ENCODE data around the gene CNTNAP5. TPM values are rescaled to one million over a fixed set of nuclear protein-coding genes. Genes with fewer than 3 reads are reported as not detected.

CNTNAP5 gene
- polyA plus RNA-seq, 4 donors, result 0.06 to 0.75 (median 0.12) TPM

DNA sequence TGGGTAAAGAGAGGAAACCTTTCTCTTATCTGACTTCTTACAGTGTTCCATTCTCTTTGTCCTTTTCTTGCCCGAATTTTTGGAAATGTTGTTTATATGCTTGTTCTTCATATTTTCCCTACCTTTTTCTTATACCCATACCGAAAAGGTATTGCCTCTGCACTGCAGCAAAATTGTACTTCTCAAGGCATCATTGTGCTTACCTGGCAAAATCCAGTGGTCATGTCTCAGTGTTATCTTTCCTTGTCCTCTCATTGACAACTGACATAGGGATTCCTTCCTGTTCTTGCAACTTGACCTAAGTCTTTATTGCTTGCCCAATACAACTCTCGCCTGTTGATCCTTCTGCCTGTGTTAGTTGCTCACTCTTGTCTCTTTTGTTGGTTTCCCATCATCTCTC, 842.2 kb downstream of the CNTNAP5 start:
- DNase-seq (ENCODE audit: low read depth in 4 of 4, low spot score in 3 of 4), result no peak

DNA sequence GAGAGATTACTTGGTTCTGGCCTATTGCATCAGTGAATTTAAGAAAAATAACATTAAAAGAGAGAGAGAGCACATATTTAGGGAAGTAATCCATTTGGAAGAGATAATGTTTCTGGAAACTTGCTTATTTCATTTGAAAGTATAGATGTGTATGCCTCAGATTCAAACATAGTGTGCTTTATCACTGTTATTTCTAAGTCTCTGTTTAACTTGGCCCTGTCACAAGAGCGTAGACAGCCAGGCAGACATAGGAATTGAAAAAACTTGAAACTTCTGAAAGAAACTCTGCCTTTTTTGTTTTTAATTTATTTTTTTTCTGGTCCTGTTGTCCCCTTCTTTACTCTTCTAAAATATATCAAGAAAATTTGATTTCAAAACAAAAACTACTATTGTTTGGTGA, 849.1 kb downstream of the CNTNAP5 start:
- DNase-seq (ENCODE audit: low read depth in 4 of 4, low spot score in 3 of 4), result no peak

DNA sequence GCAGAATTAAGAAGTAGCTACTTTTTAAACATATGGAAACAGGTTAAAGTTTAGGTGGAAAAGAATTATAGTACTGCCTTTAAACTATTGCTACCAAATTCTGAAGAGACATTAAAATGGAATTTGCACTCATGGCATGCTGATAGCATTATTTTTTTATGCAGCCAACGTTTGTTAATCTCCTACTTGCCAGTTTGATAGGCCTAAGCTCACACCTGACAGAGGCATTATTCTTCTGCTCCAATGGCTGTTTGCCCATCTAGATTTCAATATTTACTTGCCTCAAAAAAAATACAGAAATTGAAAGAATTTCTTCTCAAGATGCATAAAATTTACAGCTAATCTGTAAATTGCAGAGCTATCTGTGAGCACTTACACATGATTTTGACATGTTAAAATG, 849.6 kb downstream of the CNTNAP5 start:
- no peak for DNase-seq (ENCODE audit: low read depth in 4 of 4, low spot score in 3 of 4)

DNA sequence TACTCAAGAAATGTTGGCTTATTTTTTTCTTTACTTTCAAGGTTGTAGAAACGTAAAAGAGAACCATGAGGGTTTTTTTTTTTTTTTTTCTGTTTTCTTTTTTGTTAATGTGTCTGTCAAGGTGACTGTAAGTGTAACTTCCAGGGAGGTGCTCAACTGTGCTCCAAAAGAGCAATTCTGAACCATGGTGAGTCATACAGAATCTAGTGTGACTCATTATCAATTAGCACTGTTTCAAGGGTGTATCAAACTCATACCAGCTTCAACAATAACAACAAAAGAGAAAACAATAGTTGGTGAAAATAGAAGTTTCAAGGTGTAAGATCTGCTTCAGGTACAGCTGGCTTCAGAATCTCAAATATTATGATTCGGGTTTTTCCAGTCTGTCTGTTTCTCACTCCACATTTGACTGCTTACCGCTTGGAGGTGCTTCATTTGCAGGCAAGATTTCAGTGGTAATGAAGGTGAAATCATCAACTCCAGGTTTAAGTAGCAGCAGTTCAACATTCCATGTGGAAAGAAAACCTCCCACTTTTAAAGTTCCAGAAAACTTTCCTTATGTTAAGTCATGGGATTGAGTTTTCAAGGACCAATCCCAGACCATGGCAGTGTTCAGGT, 850.6 kb downstream of the CNTNAP5 start:
- DNase-seq (ENCODE audit: low read depth in 4 of 4, low spot score in 3 of 4), result no peak

DNA sequence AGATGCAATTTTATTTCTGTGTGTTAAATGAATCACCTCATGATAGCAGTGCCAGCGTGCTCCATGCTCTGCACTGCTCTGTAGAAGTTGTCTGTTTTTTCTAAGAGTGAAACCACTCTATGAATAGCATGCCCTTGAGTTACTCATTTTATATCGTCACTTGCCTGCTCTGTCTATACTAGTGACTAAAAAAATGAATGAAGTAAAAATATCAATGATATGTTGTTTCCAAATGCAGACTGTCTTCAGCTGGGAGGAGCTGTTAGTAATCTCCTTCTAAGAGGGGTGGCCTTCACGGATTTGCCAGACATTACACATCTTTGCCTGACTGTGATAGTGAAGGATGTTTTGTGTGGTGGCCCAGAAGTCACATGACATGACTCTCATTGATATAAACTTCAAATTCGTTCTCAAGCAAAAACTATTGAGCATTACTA, 852.1 kb downstream of the CNTNAP5 start:
- no peak for DNase-seq (ENCODE audit: low read depth in 4 of 4, low spot score in 3 of 4)

DNA sequence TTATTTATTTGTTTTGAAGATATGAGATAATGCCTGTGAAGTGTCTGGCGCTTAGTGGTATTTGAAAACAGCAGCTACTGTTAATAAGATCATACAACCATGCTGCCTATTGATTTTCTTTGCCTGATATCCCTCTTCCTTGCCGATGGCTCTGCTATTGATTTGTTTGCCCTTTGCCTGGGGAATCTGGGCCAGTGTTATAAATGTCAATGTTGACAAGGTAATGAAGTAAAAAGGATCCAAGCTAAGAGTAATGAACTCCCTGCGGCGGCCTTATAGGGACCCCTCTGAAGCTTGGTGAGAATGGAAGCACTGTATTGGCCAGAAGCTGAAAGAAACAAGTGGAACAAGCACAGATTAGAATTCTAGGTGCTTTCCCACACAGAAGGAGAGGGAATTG, 854.6 kb downstream of the CNTNAP5 start:
- no peak for DNase-seq (ENCODE audit: low read depth in 4 of 4, low spot score in 3 of 4)

DNA sequence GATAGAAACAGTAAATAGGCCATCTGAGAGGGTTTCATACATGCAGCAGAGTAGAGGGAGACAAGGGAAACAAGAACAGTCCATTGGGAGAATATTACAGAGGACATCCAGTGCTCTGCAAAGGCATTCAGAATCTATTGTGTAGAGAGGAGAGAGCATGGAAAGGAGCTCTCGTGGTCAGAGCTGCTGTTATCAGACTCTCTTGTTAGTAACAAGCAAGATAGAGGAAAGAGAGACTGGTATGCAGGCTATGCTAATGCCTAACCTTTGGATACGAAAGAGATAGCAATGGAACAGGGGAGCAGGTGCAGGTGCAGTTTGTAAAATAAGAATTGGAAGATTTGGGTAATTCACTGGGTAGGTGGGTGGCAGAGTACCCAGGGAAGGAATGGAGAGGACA, 855.9 kb downstream of the CNTNAP5 start:
- DNase-seq (ENCODE audit: low read depth in 4 of 4, low spot score in 3 of 4), result no peak

DNA sequence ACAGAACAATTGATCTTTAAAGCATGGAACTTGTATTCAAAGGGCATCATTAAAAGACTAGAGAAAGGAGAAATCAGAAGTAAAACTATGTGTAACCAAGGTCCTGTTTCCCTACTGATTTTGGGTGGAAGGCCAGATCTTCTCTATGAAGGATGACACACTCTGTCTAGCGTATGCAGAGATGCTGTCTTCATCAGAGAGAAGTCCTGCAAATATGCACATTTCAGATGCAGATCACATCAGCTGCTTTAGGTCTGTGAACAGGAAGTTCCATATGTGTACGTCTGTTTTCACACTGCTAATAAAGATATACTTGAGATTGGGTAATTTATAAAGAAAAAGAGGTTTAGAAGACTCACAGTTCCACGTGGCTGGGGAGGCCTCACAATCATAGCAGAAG, 857.3 kb downstream of the CNTNAP5 start:
- no peak for DNase-seq (ENCODE audit: low read depth in 4 of 4, low spot score in 3 of 4)

DNA sequence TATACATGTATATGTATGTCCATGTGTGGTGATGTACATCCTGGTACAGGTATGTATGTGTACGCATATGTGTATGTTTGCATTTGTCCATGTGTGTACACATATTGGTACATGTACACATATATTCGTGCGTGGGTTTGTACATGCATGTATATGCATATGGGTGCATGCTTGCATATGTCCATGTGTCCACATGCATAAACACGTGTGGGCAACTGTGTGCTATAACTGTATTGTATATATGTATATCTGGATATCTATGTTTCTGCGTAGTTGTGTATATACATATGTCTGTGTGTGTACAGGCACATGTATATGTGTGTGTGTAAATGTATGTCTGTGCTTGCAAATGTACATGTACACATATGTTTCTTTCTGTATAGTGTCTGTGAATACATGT, 858.5 kb downstream of the CNTNAP5 start:
- DNase-seq (ENCODE audit: low read depth in 4 of 4, low spot score in 3 of 4), result no peak

DNA sequence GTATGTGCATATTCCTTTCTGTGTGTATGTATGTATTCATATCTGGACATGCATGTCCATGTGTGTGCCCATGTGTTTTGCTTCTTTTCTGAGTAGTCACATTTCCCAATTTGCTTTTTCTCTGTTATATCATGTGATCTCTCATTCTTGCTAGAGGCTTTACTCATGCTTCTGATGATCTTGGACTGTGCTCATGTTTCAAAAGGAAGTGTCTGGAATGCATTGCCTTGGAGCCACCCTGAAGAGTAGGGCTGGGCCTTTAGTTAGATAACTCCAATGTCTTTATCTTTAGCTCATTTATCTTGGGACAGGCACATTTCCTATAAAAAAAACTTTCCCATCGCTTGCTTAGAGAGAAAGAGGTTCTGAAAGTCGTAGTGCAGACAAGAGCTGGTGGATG, 859.2 kb downstream of the CNTNAP5 start:
- no peak for DNase-seq (ENCODE audit: low read depth in 4 of 4, low spot score in 3 of 4)

DNA sequence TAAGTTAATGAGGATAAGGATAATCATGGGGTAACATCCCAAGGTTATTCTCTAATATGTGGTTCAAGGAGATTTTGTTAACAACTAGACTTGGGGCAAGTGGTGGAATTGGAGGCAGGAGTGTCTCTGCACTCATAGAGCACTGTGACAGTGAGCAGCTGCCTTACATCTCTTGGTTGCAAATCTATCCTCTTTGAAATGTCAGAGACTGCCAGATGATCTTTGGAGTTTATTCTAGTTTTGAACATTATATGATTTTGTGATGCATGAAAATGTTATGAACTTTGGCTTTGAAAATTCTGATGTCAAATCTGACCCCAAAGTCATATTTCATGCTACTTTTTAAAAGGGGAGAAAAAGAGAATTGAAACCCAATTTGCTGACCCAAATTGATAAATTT, 861.1 kb downstream of the CNTNAP5 start:
- no peak for DNase-seq (ENCODE audit: low read depth in 4 of 4, low spot score in 3 of 4)

DNA sequence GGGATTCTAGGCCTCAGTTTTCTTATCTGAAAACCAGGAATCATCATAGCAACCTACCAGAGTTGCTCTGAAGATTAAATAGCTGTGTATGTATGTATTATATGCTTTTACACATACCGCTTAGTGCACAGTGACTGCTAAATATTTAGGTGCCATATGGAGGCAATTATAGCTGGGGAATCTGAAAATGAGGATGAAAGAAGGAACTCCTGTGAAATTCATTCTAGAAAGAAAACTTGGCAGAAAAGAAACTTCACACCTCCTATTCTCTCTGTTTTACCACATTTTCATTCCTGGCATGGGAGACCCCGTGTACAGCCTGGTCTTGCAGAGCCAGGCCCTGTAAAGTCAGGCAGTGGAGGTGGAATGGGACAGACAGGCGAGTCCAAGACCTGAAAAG, 862.4 kb downstream of the CNTNAP5 start:
- DNase-seq (ENCODE audit: low read depth in 4 of 4, low spot score in 3 of 4), result no peak

DNA sequence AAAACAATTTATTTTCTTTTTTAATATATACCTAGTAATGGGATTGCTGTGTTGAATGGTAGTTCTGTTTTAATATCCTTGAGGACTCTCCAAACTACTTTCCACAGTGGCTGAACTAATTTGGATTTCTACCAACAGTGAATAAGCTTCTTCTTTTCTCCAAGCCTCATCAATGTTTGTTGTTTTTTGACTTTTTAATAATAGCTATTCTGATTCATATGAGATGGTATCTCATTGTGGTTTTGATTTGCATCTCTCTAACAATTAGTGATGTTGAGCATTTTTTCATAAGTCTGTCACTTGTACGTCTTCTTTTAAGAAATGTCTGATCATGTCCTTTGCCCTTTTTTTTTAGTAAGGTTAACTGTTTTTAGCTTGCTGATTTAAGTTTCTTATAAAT, 863.3 kb downstream of the CNTNAP5 start:
- DNase-seq (ENCODE audit: low read depth in 4 of 4, low spot score in 3 of 4), result no peak

DNA sequence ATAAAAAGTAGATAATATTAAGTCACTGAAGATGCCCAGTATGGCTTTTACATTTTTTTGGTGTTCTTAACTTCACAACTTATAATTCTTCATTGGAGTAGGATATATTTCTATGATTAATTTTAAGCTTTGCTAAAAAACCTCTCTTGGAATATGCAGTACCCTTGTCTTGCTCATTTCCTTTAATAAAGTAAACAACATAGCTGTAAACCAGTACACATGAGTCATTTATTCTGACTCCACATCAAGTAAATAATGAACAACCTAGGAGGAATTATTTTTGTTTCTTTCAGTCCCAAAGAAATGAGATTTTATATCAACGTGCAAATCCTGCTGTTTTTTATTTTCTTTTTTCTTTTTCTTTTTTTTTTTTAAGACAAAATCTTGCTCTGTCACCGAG, 869.1 kb downstream of the CNTNAP5 start:
- DNase-seq (ENCODE audit: low read depth in 4 of 4, low spot score in 3 of 4), result no peak

DNA sequence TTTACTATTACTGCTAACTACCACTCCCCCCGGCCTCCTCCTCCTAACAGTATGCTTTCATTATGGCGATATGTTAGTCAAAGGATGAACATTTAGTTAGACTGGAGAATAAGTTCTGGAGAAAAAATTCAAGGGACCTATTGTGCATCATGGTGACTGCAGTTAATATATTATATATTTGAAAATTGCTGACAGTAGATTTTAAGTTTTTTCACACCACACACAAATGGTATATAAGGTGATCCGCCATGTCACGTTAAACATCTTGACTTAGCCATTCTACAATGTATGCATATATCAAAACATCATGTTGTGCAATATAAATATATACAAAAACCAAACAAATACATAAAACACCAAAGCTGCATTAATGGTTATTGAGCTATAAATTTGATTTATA, 873.7 kb downstream of the CNTNAP5 start:
- DNase-seq (ENCODE audit: low read depth in 4 of 4, low spot score in 3 of 4), result no peak

DNA sequence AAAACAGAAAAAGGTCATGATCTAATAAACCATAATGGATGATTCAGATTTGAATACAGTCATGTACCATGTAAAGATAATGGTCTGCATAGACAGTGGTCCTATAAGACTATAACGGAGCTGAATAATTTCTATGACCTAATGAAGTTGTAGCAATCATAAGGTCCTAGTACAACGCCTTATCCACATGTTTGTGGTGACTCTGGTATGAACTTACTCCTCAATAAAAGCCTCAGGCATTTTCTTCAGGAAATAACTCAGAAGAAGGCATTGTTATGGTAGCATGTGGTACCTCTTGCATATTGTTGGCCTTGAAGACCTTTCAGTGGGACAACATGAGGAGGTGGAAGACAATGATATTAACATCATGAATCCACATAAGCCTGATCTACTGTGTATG, 883.3 kb downstream of the CNTNAP5 start:
- DNase-seq (ENCODE audit: low read depth in 4 of 4, low spot score in 3 of 4), result no peak

DNA sequence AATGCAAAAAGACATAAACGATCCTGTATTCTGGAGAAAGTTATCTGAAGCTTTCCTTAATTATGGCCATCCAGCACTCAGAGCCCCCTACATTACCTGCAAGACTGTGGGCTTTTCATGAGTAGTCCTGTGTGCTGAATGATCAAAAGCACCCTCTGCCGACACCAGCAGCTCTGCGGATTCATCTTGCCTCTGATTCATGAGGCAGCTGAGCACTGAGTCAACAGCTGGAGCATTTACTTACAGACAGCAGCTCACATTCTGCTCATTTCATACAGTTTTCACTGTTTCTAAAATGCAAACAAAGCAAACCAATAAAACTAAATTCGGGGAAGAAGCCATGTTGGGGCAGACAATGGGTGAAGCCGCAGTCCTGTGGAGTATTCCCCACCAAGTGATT, 886.5 kb downstream of the CNTNAP5 start:
- no peak for DNase-seq (ENCODE audit: low read depth in 4 of 4, low spot score in 3 of 4)

DNA sequence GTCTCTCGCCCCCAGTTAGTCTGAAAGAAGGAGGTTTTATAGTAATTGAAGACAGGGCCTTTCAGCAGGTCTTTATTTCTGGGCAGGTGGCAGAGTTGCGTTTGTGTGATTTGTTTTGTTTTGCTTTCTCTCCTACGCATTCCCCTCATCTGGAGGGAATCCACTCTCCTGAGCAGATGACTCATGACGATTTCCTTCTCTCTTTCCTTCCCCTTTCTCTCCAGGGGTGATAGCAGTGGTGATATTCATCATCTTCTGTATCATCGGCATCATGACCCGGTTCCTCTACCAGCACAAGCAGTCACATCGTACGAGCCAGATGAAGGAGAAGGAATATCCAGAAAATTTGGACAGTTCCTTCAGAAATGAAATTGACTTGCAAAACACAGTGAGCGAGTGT, 888.8 kb downstream of the CNTNAP5 start:
- no peak for DNase-seq (ENCODE audit: low read depth in 4 of 4, low spot score in 3 of 4)

DNA sequence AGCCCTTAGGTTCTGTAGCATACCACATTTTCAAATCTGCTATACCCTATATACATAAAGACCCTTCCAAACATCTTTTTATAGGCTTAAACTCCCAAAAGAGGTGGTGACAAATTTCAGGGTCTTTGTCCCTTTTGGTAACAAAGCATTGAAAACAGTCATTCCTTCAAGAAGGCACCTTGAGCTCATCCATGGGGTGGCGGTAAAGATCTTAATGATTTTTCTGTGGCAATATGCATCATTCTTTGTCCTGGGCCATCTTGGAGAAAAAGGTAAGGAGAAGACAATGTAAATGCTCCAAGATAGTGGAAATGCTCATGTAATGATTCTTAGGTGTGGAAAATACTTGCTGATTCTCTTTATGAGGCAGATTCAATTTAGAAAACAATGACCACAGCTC, 890.5 kb downstream of the CNTNAP5 start:
- DNase-seq (ENCODE audit: low read depth in 4 of 4, low spot score in 3 of 4), result no peak

DNA sequence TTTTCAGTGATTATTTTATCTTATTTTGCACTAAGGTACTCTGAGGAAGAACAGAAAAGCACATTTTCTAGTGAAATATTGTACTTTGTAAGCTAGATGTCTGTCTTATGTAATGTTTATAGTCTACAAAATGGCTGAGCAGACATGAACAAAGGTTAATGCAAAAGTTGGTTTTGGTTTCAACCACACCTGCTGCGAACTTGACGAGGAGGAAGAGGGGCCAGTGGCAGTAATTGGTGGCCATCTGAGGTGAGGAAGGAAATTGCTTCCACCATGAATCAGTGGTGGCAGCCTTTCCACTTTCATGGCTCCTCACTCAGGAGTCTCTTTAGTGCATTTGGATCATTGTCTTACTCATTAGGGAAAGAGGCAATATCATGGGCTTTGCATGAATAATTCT, 894.2 kb downstream of the CNTNAP5 start:
- no peak for DNase-seq (ENCODE audit: low read depth in 4 of 4, low spot score in 3 of 4)

DNA sequence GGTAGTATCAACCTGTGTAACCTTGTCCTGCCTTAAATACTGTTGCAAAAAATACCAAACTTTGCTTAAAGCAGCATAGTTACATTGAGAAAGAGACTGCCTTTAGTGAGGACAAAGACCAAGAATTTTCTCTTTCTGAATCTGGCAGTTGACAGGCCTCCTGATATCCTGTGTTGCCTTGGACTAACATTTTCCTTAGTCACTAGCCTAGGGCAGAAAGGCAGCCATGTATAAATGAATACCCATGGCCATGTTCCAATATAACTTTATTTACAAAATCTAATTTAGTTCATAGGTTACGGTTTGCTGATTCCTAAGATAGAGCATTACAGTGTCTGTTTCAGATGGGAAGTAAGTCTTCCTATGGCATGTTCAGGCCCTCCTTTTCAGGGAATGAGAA, 895.4 kb downstream of the CNTNAP5 start:
- no peak for DNase-seq (ENCODE audit: low read depth in 4 of 4, low spot score in 3 of 4)

DNA sequence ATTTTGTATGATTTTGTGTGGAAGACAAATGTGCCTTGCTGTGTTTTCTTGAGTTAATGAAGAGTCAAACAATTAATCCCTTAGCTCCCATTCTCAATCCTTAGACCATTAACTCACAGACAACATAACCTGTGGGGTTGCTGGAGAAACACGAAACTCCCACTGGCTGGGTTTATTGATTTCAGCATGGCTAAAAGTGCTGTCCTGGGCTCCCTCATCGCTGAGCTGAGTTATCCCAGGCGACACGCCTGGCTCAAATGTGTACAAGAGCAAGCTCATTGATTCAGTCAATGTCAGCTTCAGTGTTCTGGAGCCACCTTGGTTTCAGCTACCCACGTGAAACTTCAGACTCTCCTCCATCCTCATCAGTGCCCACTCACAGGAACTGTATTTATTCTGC, 896.1 kb downstream of the CNTNAP5 start:
- no peak for DNase-seq (ENCODE audit: low read depth in 4 of 4, low spot score in 3 of 4)

DNA sequence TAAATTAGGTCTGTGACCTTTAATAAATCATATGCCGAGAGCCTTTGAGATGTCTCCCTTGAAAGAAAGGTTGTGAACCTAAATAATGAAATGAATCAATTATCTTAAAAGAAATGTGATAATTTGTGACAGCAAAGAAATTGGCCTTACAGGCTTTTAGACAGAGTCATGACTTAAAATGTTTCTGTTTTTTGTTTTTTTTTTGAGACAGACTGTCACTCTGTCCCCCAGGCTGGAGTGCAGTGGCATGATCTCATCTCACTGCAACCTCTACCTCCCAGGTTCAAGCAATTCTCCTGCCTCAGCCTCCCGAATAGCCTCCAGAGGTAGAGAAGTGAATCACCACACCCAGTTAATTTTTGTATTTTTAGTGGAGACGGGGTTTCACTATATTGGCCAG, 898.0 kb downstream of the CNTNAP5 start:
- no peak for DNase-seq (ENCODE audit: low read depth in 4 of 4, low spot score in 3 of 4)

All from left renal pelvis (tissue), 4 donors.